Testis (tissue), 2 donors: ENCODE measurements around the gene PRR3.
"Not testable (repeated sequence)": the region's sequence is repeated elsewhere in the genome, so short reads cannot be mapped to it uniquely, and the experiment has no call there.

Source experiments
- POLR2A ChIP-seq: fragments of 450-650 bp; IDR thresholded peaks from one replicate; pipeline ENCODE4 v1.6.1; 2017; ENCODE audit warnings: antibody characterized with exemption, mild to moderate bottlenecking, moderate library complexity
- TF ChIP-seq, protein P1 (sequence below), 3 experiments: fragments of 450-650 bp in 2 of 3; fragments of 200-600 bp in 1 of 3; sonication (generic) in 1 of 3; IDR thresholded peaks; one replicate each; pipeline ENCODE4 v1.5.1; 2016 to 2019; ENCODE audit warnings: antibody characterized with exemption in 3 of 3, mild to moderate bottlenecking in 2 of 3, moderate library complexity in 1 of 3

DNA sequence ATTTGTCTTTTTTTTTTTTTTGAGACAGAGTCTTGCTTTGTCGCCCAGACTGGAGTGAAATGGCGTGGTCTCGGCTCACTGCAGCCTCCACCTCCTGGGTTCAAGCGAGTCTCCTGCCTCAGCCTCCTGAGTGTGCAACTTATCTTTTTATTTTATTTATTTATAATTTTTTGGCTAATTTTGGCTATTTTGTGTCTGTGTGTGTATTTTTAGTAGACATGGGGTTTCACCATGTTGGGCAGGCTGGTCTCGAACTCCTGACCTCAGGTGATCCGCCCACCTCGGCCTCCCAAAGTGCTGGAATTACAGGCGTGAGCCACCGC is 40.4 kb upstream of the PRR3 start:
- TF ChIP-seq, protein P1, sequence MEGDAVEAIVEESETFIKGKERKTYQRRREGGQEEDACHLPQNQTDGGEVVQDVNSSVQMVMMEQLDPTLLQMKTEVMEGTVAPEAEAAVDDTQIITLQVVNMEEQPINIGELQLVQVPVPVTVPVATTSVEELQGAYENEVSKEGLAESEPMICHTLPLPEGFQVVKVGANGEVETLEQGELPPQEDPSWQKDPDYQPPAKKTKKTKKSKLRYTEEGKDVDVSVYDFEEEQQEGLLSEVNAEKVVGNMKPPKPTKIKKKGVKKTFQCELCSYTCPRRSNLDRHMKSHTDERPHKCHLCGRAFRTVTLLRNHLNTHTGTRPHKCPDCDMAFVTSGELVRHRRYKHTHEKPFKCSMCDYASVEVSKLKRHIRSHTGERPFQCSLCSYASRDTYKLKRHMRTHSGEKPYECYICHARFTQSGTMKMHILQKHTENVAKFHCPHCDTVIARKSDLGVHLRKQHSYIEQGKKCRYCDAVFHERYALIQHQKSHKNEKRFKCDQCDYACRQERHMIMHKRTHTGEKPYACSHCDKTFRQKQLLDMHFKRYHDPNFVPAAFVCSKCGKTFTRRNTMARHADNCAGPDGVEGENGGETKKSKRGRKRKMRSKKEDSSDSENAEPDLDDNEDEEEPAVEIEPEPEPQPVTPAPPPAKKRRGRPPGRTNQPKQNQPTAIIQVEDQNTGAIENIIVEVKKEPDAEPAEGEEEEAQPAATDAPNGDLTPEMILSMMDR (IDR thresholded peaks at IDR 0.05), result not testable (repeated sequence)
- TF ChIP-seq POLR2A, result not testable (repeated sequence)
